OCI-LY1 (cell line): ENCODE data around the gene QKI.

Experiments
- H2AFZ ChIP-seq: fragments of 200-600 bp; sonication (generic), shearing (Covaris generic); 2 replicates; pipeline ENCODE4 v1.6.0; 2014; ENCODE audit warnings: antibody characterized with exemption, mild to moderate bottlenecking, low read length
- H3F3A ChIP-seq: fragments of 200-600 bp; sonication (generic), shearing (Covaris generic); 2 replicates; pipeline ENCODE4 v1.6.0; 2014; ENCODE audit warnings: mild to moderate bottlenecking, antibody characterized with exemption, low read length, moderate library complexity; ENCODE audit not compliant: insufficient read depth
- H3K27ac ChIP-seq: fragments of 200-600 bp; sonication (generic); 2 replicates; pipeline ENCODE4 v1.5.1; 2014; ENCODE audit warnings: low read length, mixed run types, mild to moderate bottlenecking, low read depth; ENCODE audit not compliant: poor library complexity, severe bottlenecking
- H3K27me3 ChIP-seq: fragments of 200-600 bp; sonication (generic); 2 replicates; pipeline ENCODE4 v1.6.0; 2014; ENCODE audit warnings: antibody characterized with exemption, mild to moderate bottlenecking, low read length, moderate library complexity; ENCODE audit not compliant: insufficient read depth
- H3K36me3 ChIP-seq: fragments of 200-600 bp; sonication (generic); 2 replicates; pipeline ENCODE4 v1.6.1; 2014; ENCODE audit warnings: mild to moderate bottlenecking, antibody characterized with exemption, low read length, moderate library complexity, mixed read lengths; ENCODE audit not compliant: insufficient read depth
- H3K4me1 ChIP-seq: fragments of 200-600 bp; sonication (generic); 2 replicates; pipeline ENCODE4 v1.5.1; 2014; ENCODE audit warnings: mild to moderate bottlenecking, low read length, moderate library complexity; ENCODE audit not compliant: insufficient read depth, severe bottlenecking
- H3K4me2 ChIP-seq: fragments of 200-600 bp; sonication (generic), shearing (Covaris generic); 2 replicates; pipeline ENCODE4 v1.6.1; 2014; ENCODE audit warnings: low read length
- H3K4me3 ChIP-seq: fragments of 200-600 bp; sonication (generic); 2 replicates; pipeline ENCODE4 v1.5.1; 2014; ENCODE audit warnings: low read length, low read depth, mild to moderate bottlenecking, mixed read lengths; ENCODE audit not compliant: poor library complexity, severe bottlenecking
- H3K79me2 ChIP-seq: fragments of 200-600 bp; shearing (Covaris generic); 2 replicates; pipeline ENCODE4 v1.6.1; 2016; ENCODE audit warnings: mixed run types, low read length, mixed read lengths; ENCODE audit not compliant: insufficient read depth
- H3K9ac ChIP-seq: fragments of 200-600 bp; sonication (generic), shearing (Covaris generic); 2 replicates; pipeline ENCODE4 v1.6.1; 2014; ENCODE audit warnings: mild to moderate bottlenecking, low read length, mixed read lengths
- H3K9me2 ChIP-seq: fragments of 200-600 bp; sonication (generic), shearing (Covaris generic); 2 replicates; pipeline ENCODE4 v1.6.1; 2014; ENCODE audit warnings: low read depth, mild to moderate bottlenecking, low read length, mixed read lengths
- H3K9me3 ChIP-seq: fragments of 200-600 bp; shearing (Covaris generic); 2 replicates; pipeline ENCODE4 v1.6.1; 2014; ENCODE audit warnings: low read length, mixed read lengths
- H4K20me1 ChIP-seq: fragments of 200-600 bp; sonication (generic), shearing (Covaris generic); 2 replicates; pipeline ENCODE4 v1.6.0; 2016; ENCODE audit warnings: mild to moderate bottlenecking, low read length; ENCODE audit not compliant: insufficient read depth
- EZH2 ChIP-seq: fragments of 200-600 bp; sonication (generic), shearing (Covaris generic); IDR thresholded peaks from 2 replicates; pipeline ENCODE4 v1.8.0; 2017; ENCODE audit warnings: borderline replicate concordance, mixed run types, mild to moderate bottlenecking, antibody characterized with exemption, low read length, moderate library complexity, mixed read lengths
- TF ChIP-seq, protein P1 (sequence below): fragments of 200-600 bp; sonication (generic), shearing (Covaris generic); IDR thresholded peaks from 2 replicates; pipeline ENCODE4 v1.5.1; 2017; ENCODE audit warnings: mild to moderate bottlenecking, antibody characterized with exemption, low read length, moderate library complexity, mixed read lengths

The QKI gene

DNA sequence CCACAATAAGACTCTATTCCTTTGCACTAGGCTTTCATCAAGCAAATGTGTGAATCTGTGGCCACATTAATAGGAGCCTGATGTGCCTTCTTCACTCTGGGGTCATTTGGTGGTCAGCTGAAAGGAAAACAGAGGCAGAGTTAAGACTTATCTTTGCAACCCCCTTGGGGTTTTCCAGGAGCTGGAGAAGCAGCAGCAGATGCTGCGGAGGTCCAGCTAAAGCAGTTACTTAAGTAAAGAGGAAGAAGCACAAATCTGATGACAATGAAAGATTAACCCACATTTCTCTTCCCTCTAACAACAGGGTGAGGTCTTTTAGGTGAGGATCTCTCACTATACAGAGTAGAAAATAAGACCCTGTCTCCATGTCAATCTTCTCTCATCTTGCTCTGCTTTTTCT, 45.4 kb upstream of the QKI start:
- no peaks in the 10 kb centered on the region for H3K9me2 ChIP-seq
- no peak for TF ChIP-seq EZH2
- TF ChIP-seq, protein P1, sequence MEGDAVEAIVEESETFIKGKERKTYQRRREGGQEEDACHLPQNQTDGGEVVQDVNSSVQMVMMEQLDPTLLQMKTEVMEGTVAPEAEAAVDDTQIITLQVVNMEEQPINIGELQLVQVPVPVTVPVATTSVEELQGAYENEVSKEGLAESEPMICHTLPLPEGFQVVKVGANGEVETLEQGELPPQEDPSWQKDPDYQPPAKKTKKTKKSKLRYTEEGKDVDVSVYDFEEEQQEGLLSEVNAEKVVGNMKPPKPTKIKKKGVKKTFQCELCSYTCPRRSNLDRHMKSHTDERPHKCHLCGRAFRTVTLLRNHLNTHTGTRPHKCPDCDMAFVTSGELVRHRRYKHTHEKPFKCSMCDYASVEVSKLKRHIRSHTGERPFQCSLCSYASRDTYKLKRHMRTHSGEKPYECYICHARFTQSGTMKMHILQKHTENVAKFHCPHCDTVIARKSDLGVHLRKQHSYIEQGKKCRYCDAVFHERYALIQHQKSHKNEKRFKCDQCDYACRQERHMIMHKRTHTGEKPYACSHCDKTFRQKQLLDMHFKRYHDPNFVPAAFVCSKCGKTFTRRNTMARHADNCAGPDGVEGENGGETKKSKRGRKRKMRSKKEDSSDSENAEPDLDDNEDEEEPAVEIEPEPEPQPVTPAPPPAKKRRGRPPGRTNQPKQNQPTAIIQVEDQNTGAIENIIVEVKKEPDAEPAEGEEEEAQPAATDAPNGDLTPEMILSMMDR, result no peak
- no peaks in the 10 kb centered on the region for H3K36me3 ChIP-seq
- H3F3A ChIP-seq, result no peaks in the 10 kb centered on the region
- no peak overlapping the region for H2AFZ ChIP-seq
- H3K9me3 ChIP-seq, result no peaks in the 10 kb centered on the region
- H3K4me3 ChIP-seq, result no peak overlapping the region
- no peak overlapping the region for H3K4me2 ChIP-seq
- H3K27me3 ChIP-seq, result no peaks in the 10 kb centered on the region
- H3K9ac ChIP-seq, result no peak overlapping the region
- H4K20me1 ChIP-seq, result no peaks in the 10 kb centered on the region
- no peak overlapping the region for H3K27ac ChIP-seq
- no peaks in the 10 kb centered on the region for H3K4me1 ChIP-seq
- no peaks in the 10 kb centered on the region for H3K79me2 ChIP-seq

DNA sequence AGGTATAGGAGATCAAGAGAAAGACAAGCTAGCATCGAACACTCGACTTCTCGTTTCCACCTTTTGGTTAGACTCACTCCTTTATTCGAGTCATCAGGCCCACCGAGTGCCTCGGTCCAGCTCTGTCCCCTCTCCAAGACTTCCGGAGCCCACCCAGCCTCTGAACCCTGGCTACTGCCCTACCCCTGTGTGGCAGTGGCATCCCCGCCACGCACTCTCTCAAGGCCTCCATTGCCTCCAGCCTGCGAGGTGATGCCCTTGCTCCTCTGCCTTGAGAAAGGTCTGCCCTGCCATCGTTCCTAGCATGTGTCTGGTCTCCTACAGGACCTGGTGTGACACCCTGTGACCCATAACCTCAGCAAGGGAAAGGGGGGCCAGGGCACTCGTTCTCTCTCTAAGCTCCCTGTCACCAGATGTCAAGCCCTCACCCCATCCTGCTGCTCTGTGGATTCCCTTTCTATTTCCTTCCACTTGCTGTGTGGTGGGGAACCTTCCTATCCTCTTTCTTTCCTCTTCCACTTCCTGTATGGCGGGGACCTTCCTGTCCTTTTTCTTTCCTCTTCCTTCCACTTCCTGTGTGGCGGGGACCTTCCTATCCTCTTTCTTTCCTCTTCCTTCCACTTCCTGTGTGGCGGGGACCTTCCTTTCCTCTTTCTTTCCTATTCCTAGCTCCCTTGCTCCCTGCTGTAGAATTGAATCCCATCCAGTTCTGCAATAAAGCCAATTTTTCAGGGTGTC, 44.7 kb upstream of the QKI start:
- Histone ChIP-seq H3K4me1 (no peaks in the 10 kb centered on the region), H3K79me2 (no peaks in the 10 kb centered on the region), H3K36me3 (no peaks in the 10 kb centered on the region), H2AFZ (no peak overlapping the region), H3K27me3 (no peaks in the 10 kb centered on the region), H3K27ac (no peak overlapping the region), H3K9me2 (no peaks in the 10 kb centered on the region), H3K9ac (no peak overlapping the region), H3K4me3 (no peak overlapping the region), H3F3A (no peaks in the 10 kb centered on the region), H3K9me3 (no peaks in the 10 kb centered on the region), H3K4me2 (no peak overlapping the region), H4K20me1 (no peaks in the 10 kb centered on the region)
- TF ChIP-seq, protein P1, result no peak
- no peak for TF ChIP-seq EZH2

DNA sequence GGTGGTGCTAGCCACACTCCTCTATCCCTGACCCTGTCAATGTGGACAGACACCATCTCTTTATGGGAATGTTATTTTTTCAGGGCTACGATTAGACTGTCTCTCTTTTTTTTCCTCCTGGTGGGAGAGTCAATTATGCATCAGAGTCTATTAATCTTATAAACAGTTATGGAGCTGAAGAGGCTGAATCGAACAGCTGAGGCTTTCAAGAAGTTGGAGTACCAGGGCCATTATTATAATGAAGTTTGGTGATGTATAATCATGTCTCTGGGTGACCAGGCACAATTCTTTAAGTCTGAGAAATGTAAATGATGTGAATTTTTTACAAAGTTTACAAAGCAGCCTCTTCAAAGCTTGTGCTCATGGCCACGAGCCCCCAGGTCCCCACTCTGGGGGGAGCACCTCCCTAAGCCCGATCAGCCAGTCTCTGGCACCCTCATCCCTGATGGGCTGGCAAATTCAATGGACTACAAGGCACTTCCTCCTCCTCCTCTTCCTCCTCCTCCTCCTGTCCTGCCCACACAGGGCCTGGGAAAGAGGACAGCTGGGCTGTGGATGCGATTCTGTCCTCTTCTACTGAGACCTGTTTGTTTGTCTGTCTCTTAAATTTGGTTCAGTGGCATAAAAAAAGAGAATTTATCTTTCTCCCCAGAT, 43.9 kb upstream of the QKI start:
- H3K9ac ChIP-seq, result no peak overlapping the region
- H3K4me1 ChIP-seq, result no peaks in the 10 kb centered on the region
- H3K4me2 ChIP-seq, result no peak overlapping the region
- H3K79me2 ChIP-seq, result no peaks in the 10 kb centered on the region
- TF ChIP-seq, protein P1, result no peak
- TF ChIP-seq EZH2, result no peak
- no peaks in the 10 kb centered on the region for H3K9me2 ChIP-seq
- H4K20me1 ChIP-seq, result no peaks in the 10 kb centered on the region
- no peaks in the 10 kb centered on the region for H3K36me3 ChIP-seq
- no peak overlapping the region for H3K27ac ChIP-seq
- no peak overlapping the region for H2AFZ ChIP-seq
- no peaks in the 10 kb centered on the region for H3K9me3 ChIP-seq
- no peak overlapping the region for H3K4me3 ChIP-seq
- H3F3A ChIP-seq, result no peaks in the 10 kb centered on the region
- H3K27me3 ChIP-seq, result no peaks in the 10 kb centered on the region
